DMS153 treated with DMSO at 0.1 percent for 48 hours (cell line): ENCODE data around the gene EVA1C.
"Not testable (repeated sequence)": the region's sequence is repeated elsewhere in the genome, so short reads cannot be mapped to it uniquely, and the experiment has no call there.

ENCODE experiments used
- DNase-seq: peaks from one replicate; lab custom pipeline; 2025; ENCODE audit not compliant: unreplicated experiment; lab: John Stamatoyannopoulos, UW

Gene EVA1C

GRCh38 chr21:32457360-32457840 is 44.9 kb downstream of the EVA1C start:
- no peak for DNase-seq

GRCh38 chr21:32457962-32458361 is 45.5 kb downstream of the EVA1C start:
- no peak for DNase-seq

- no peak for DNase-seq
These were observed 47.5 kb downstream of the EVA1C start for GRCh38 chr21:32459972-32460371.

DNA sequence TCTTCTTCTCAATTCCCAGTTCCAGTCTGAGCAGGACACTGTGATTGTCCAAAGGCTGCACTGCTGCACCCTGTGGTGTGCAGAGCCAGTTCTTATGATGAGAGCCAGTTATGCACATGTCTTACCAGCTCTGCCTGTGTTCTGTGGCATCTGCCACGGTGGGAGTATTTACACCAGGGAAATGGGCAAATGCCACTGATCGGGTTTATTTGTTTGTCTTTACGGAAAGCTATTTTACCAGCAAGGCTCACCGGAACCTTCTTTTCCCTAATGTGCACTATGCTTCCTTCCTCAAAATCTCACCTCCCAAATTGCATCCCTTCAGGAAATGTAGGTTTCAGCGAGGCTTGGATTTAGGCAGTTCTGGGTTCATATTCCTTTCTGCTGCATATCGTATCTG is 49.0 kb downstream of the EVA1C start:
- no peak for DNase-seq

DNA sequence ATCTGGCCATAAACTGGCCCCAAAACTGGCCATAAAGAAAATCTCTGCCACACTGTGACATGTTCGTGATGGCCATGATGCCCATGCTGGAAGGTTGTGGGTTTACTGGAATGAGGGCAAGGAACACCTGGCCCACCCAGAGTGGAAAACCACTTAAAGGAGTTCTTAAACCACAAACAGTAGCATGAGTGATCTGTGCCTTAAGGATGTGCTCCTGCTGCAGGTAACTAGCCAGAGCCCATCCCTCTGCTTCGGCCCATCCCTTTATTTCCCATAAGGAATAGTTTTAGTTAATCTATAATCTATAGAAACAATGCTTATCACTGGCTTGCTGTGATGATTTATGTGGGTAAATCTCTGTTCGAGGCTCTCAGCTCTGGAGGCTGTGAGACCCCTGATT is 50.1 kb downstream of the EVA1C start:
- DNase-seq = not testable (repeated sequence)

GRCh38 chr21:32463367-32463766 is 50.9 kb downstream of the EVA1C start:
- no peak for DNase-seq

GRCh38 chr21:32463889-32464300 is 51.4 kb downstream of the EVA1C start:
- no peak for DNase-seq

GRCh38 chr21:32467291-32467690 is 54.8 kb downstream of the EVA1C start:
- DNase-seq = no peak

DNA sequence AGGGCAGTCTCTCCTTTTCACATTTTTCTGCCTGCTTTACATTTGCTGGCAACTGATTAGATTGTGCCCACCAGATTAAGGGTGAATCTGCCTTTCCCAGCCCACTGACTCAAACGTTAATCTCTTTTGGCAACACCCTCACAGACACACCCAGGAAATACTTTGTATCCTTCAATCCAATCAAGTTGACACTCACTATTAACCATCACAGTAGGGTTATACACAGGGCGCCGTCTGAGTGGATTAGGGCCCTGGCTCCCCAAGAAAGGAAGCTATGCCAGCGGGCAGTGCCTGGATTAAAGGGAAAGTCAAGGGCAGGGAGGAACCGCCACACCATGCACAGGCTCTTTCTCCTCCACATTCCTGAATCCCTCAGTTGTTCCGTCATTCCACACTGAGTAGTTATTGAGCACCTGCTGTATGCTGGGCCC is 56.2 kb downstream of the EVA1C start:
- no peak for DNase-seq

GRCh38 chr21:32469628-32470027 is 57.1 kb downstream of the EVA1C start:
- no peak for DNase-seq

- DNase-seq = no peak
These were observed 57.7 kb downstream of the EVA1C start for GRCh38 chr21:32470206-32470605.

DNA sequence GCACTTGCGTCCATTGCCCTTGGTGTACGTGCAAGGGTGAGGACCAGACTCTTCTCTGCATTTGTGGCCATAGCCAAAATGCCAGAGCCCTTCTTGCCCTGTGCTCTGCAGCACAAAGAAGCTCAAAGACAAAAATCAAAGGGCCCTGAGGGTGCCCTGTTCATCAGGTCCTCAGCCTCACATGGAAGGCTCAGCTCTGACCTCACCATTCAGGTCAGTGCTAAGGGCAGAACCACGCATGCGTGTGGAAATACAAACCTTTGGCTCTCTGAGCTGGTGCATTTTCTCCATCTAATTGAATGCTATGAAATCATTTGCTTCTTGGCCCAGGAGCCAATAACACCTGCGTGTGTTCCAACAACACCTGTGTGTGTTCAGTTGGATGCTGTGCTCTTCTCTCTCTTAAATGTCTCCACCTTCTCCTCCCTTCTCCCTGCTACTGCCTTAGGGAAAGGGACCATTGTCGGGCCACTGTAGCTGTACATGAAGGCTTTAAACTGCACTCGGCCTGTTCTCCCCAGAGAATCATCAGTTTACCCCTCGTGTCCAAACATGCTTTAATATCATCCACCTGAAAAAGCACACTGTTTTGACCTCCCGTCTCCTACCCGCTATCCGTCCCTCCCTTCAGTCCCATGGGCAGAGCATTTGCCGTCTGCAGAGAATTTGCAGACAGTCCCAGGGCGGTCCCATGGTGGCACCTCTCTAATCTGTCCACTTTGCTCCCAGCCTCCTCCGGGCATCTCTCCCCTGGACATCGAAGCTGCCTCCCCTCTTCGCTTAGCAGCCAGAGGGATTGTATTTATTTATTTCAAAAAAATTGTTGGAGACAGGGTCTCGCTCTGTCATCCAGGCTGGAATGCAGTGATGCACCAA is 60.6 kb downstream of the EVA1C start:
- no peak for DNase-seq

- DNase-seq = no peak
These were observed 61.9 kb downstream of the EVA1C start for GRCh38 chr21:32474179-32475059.

- DNase-seq = no peak
These were observed 62.8 kb downstream of the EVA1C start for GRCh38 chr21:32475162-32475812.

- DNase-seq = no peak
These were observed 64.3 kb downstream of the EVA1C start for GRCh38 chr21:32476661-32477423.

GRCh38 chr21:32477424-32477745 is 64.9 kb downstream of the EVA1C start:
- DNase-seq = no peak

DNA sequence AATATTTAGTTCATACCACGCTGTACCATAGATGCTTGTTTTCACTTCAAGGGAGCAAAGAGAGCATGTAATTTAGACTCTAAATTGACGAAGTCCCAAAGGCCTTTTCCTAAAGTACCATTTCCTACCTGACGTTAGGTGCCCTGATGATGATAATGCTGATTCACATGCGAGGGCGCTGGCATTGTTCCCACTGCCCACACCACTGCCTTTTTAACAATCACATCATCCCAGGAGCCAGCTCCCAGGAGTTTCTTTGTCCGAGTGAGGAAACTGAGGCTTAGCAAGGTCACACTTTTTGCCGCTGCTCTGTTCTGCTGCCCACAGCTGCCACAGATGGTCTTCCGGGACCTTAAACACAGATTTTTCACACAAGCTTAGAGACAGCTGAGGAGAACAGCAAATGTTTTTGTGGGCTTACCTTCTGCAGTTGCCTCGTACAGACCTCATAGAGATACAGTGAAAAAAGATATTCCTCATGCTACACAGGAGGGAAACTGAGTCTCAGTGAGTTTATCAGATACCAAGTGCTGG is 69.4 kb downstream of the EVA1C start:
- no peak for DNase-seq

DNA sequence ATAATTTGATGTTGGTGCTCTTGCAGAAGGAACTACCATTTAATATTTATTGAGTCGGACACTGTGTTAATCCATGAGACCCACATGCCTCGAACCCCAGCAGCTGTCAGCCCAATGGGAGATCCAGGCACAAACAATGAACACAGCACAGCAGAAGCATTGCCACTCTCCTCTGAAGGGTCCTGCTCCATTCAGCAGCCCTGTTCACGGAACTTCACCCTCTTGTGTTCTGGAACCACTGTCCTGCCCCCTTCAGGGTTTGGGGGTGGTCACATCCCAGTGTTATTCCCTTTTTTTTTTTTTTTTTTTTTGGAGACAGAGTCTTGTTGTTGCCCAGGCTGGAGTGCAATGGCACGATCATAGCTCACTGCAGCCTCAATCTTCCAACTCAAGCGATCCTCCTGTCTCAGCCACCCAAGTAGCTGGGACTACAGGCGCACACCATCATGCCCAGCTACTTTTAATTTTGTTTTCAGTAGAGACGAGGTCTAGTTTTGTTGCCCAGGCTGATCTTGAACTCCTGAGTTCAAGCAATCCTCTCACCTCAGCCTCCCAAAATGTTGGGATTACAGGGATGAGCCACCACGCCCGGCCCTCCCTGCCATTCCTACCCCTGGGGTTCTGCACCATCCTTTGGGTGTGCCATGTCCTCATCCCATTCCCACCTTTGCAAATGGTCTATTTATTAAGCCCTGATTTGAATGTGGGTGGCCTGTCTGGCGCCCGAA is 70.2 kb downstream of the EVA1C start:
- no peak for DNase-seq

DNA sequence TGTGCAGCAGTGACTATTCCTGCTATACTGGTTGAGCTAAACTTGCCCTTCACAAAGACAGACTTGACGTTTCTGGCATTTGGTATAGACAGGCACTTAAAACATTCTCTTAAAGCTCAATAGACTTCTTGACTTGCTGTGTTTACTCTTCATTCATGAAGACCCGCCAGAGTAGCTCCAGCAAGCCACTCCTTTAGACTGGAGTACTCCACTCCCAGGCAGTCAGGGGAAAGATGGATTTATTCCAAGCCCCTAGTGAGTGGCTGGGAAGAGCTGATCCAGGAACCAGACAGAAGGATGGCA is 70.7 kb downstream of the EVA1C start:
- DNase-seq = no peak
